Measurements from ENCODE around the gene HLA-DQB2. TPM values are rescaled to one million over a fixed set of nuclear protein-coding genes. Genes with fewer than 3 reads are reported as not detected.

Gene HLA-DQB2
- total RNA-seq, 1 experiment from 2014 or later, result not detected

DNA sequence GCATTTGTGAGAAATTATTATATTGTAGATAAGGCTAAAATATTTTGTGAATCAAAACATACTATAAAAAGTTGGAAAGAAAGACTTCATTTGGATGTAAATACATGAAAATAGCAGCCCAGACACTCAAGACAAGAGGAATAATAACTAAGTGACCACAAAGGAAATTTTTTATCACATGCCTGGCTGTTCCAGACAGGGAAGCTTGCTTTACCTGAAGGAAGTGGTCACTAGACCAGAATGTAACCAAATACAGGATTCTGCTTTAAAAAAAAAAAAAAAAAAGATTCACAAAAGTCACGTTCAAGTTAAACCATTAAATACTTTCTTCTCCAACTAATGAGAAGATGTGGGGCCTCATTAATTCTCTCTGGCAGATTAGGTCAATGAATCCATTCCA lies 9.3 kb upstream of the HLA-DQB2 start:
- Histone ChIP-seq H3K9me3 (ENCODE audit: control insufficient read depth, insufficient read depth, low read depth, low read length) (no peaks in the 10 kb centered on the region), H3K27ac (ENCODE audit: low read length) (no peak overlapping the region), H3K4me3 (ENCODE audit: low read depth in 2 of 2, low read length in 2 of 2) (no peak overlapping the region), H3K27me3 (ENCODE audit: control insufficient read depth, insufficient read depth, low read length) (peaks cover 25% of the 10 kb centered on the region), H3K36me3 (ENCODE audit: control insufficient read depth, insufficient read depth, low read length) (no peaks in the 10 kb centered on the region), H3K4me1 (ENCODE audit: control insufficient read depth, insufficient read depth, low read length) (no peaks in the 10 kb centered on the region)
- in situ Hi-C loops (cut with HindIII; ENCODE audit: low pct_unique_long_range_greater_than_20kb, low sequenced_read_pairs), result no loop called here
- DNase-seq (ENCODE audit: low read depth, low spot score), result no peak
- no TSS peak for BruUV-seq (replicated peaks)
- TF ChIP-seq POLR2AphosphoS5 (IDR thresholded peaks at IDR 0.05; ENCODE audit: low read depth, low read length), result no peak
- TF ChIP-seq, protein P1, sequence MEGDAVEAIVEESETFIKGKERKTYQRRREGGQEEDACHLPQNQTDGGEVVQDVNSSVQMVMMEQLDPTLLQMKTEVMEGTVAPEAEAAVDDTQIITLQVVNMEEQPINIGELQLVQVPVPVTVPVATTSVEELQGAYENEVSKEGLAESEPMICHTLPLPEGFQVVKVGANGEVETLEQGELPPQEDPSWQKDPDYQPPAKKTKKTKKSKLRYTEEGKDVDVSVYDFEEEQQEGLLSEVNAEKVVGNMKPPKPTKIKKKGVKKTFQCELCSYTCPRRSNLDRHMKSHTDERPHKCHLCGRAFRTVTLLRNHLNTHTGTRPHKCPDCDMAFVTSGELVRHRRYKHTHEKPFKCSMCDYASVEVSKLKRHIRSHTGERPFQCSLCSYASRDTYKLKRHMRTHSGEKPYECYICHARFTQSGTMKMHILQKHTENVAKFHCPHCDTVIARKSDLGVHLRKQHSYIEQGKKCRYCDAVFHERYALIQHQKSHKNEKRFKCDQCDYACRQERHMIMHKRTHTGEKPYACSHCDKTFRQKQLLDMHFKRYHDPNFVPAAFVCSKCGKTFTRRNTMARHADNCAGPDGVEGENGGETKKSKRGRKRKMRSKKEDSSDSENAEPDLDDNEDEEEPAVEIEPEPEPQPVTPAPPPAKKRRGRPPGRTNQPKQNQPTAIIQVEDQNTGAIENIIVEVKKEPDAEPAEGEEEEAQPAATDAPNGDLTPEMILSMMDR (IDR thresholded peaks at IDR 0.05), result no peak
- no peak for TF ChIP-seq SIN3A (IDR thresholded peaks at IDR 0.05; ENCODE audit: borderline replicate concordance, insufficient read depth, low read depth, low read length)
- ChIA-PET CTCF (no interaction called here), POLR2A (no interaction called here)
- intact Hi-C loops (cut with micrococcal nuclease; ENCODE audit: unreplicated experiment), result no loop called here
- no peak for ATAC-seq

GRCh38 chr6:32764048-32764447 lies 716 bp upstream of the HLA-DQB2 start:
- in situ Hi-C loops (cut with HindIII; ENCODE audit: low pct_unique_long_range_greater_than_20kb, low sequenced_read_pairs), result no loop called here
- POLR2A ChIA-PET, result no interaction called here
- ATAC-seq, result no peak
- intact Hi-C loops (cut with micrococcal nuclease; ENCODE audit: unreplicated experiment), result no loop called here
- H3K27me3 ChIP-seq (ENCODE audit: control insufficient read depth, insufficient read depth, low read length), result peaks cover 26% of the 10 kb centered on the region
- TF ChIP-seq, protein P1 (IDR thresholded peaks at IDR 0.05), result no peak
- TF ChIP-seq TCF7L2 (IDR thresholded peaks at IDR 0.05; ENCODE audit: low read depth, low read length), result no peak
- no peak for TF ChIP-seq POLR2AphosphoS5 (IDR thresholded peaks at IDR 0.05; ENCODE audit: low read depth, low read length)
- no peak for TF ChIP-seq SIN3A (IDR thresholded peaks at IDR 0.05; ENCODE audit: borderline replicate concordance, insufficient read depth, low read depth, low read length)
- TF ChIP-seq, protein P2, sequence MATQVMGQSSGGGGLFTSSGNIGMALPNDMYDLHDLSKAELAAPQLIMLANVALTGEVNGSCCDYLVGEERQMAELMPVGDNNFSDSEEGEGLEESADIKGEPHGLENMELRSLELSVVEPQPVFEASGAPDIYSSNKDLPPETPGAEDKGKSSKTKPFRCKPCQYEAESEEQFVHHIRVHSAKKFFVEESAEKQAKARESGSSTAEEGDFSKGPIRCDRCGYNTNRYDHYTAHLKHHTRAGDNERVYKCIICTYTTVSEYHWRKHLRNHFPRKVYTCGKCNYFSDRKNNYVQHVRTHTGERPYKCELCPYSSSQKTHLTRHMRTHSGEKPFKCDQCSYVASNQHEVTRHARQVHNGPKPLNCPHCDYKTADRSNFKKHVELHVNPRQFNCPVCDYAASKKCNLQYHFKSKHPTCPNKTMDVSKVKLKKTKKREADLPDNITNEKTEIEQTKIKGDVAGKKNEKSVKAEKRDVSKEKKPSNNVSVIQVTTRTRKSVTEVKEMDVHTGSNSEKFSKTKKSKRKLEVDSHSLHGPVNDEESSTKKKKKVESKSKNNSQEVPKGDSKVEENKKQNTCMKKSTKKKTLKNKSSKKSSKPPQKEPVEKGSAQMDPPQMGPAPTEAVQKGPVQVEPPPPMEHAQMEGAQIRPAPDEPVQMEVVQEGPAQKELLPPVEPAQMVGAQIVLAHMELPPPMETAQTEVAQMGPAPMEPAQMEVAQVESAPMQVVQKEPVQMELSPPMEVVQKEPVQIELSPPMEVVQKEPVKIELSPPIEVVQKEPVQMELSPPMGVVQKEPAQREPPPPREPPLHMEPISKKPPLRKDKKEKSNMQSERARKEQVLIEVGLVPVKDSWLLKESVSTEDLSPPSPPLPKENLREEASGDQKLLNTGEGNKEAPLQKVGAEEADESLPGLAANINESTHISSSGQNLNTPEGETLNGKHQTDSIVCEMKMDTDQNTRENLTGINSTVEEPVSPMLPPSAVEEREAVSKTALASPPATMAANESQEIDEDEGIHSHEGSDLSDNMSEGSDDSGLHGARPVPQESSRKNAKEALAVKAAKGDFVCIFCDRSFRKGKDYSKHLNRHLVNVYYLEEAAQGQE (IDR thresholded peaks at IDR 0.05; ENCODE audit: insufficient read depth in 1 of 2, low read depth in 2 of 2, low read length in 1 of 2), result no peak
- no peak for DNase-seq (ENCODE audit: low read depth, low spot score)
- H3K27ac ChIP-seq (ENCODE audit: low read length), result no peak overlapping the region
- no peaks in the 10 kb centered on the region for H3K9me3 ChIP-seq (ENCODE audit: control insufficient read depth, insufficient read depth, low read depth, low read length)
- CTCF ChIA-PET, result no interaction called here
- H3K4me1 ChIP-seq (ENCODE audit: control insufficient read depth, insufficient read depth, low read length), result no peaks in the 10 kb centered on the region
- BruUV-seq (replicated peaks), result no TSS peak
- no peak overlapping the region for H3K4me3 ChIP-seq (ENCODE audit: low read depth in 2 of 2, low read length in 2 of 2)
- no peaks in the 10 kb centered on the region for H3K36me3 ChIP-seq (ENCODE audit: control insufficient read depth, insufficient read depth, low read length)

Data from Panc1 (cell line).